ENCODE measurements around the gene MRPL10.

DNA sequence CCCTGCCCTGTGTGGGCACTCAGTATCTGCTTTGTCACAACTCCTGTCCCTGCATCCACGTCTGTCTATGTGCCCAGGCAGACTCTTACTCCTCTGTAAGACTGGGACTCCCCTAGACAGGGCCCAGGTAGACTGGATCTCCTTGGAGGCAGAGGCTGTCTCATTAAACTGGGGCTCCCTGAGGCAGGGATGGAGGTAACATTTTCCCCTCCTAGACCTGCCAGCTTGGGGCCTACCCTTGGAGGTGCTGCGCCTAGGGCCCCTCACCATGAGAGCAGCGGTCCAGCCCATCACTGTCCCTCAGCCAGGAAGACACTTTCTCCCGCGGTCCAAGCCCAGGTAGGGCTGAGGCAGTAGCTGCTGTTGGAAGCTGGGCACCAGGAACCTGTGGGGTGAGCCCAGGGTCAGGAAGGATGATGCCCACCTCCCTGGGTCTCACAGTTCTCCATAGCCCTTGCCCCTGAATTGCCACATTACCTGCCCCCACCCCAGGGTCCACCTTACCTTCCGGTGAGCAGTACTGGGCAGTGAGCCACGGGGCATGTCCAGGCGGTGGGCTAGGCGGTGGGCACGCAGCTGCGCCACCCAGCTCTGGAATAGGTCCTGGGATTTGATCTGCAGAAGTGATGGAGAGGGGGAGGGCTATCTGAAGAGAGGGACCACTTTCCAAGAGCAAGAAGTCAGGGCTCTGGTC, 13.2 kb downstream of the MRPL10 start:
- no peak for TF ChIP-seq TAF7 (optimal IDR thresholded peaks at IDR 0.05; ENCODE audit: borderline replicate concordance, low read depth, low read length)
- TF ChIP-seq, protein P1, sequence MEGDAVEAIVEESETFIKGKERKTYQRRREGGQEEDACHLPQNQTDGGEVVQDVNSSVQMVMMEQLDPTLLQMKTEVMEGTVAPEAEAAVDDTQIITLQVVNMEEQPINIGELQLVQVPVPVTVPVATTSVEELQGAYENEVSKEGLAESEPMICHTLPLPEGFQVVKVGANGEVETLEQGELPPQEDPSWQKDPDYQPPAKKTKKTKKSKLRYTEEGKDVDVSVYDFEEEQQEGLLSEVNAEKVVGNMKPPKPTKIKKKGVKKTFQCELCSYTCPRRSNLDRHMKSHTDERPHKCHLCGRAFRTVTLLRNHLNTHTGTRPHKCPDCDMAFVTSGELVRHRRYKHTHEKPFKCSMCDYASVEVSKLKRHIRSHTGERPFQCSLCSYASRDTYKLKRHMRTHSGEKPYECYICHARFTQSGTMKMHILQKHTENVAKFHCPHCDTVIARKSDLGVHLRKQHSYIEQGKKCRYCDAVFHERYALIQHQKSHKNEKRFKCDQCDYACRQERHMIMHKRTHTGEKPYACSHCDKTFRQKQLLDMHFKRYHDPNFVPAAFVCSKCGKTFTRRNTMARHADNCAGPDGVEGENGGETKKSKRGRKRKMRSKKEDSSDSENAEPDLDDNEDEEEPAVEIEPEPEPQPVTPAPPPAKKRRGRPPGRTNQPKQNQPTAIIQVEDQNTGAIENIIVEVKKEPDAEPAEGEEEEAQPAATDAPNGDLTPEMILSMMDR (IDR thresholded peaks at IDR 0.05; ENCODE audit: control extremely low read depth in 1 of 3, insufficient read depth in 1 of 3, low read depth in 1 of 3, low read length in 3 of 3): no peak
- TF ChIP-seq EP300 (IDR thresholded peaks at IDR 0.05; ENCODE audit: borderline replicate concordance in 1 of 2, low read depth in 2 of 2, low read length in 2 of 2): no peak
- TF ChIP-seq POLR2A (IDR thresholded peaks at IDR 0.05; ENCODE audit: control extremely low read depth in 1 of 2, low read depth in 2 of 2, low read length in 2 of 2): no peak
- no peak for TF ChIP-seq RNF2 (IDR thresholded peaks at IDR 0.05; ENCODE audit: borderline replicate concordance, low read depth, low read length, missing control alignments, poor library complexity, severe bottlenecking)
- TF ChIP-seq EZH2 (IDR thresholded peaks at IDR 0.05; ENCODE audit: low read depth, low read length, severe bottlenecking): no peak
- no peak for TF ChIP-seq ASH2L (IDR thresholded peaks at IDR 0.05; ENCODE audit: low read length)
- no peak for TF ChIP-seq BACH1 (IDR thresholded peaks at IDR 0.05; ENCODE audit: low read length)
- no peak for TF ChIP-seq POLR2AphosphoS5 (IDR thresholded peaks at IDR 0.05; ENCODE audit: low read depth, low read length)
- no peak for TF ChIP-seq KDM1A (IDR thresholded peaks at IDR 0.05; ENCODE audit: borderline replicate concordance, low read length)
- TF ChIP-seq, protein P2, sequence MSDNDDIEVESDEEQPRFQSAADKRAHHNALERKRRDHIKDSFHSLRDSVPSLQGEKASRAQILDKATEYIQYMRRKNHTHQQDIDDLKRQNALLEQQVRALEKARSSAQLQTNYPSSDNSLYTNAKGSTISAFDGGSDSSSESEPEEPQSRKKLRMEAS (IDR thresholded peaks at IDR 0.05): no peak
- TF ChIP-seq JUND (IDR thresholded peaks at IDR 0.05; ENCODE audit: low read length): no peak

Measured in H1 (cell line).